OCI-LY7 (cell line): ENCODE results near the gene SUV39H2. TPM values are rescaled to one million over a fixed set of nuclear protein-coding genes. Genes with fewer than 3 reads are reported as not detected.

Experiments
- Bru-seq: library from RNA; stranded (reverse); fragments of 400-500 nt; gene quantifications from one replicate; lab custom pipeline; 2021; lab: Mats Ljungman, UMichigan
- BruChase-seq, 2 experiments: library from RNA; stranded (reverse); fragments of 400-500 nt; gene quantifications; one replicate each; lab custom pipeline; 2021; lab: Mats Ljungman, UMichigan
- BruUV-seq: library from RNA; stranded (reverse); fragments of 400-500 nt; replicated peaks from 2 replicates; lab custom pipeline; 2021; lab: Mats Ljungman, UMichigan
- CTCF ChIA-PET: fragments of 300-600 bp; sonication (Branson Sonifier 250); formaldehyde crosslinking; loops from one replicate; lab custom pipeline; 2022; ENCODE audit warnings: antibody characterized with exemption; ENCODE audit not compliant: unreplicated experiment; lab: Charles Lee
- POLR2A ChIA-PET: fragments of 300-600 bp; sonication (Branson Sonifier 250); formaldehyde crosslinking; loops from one replicate; lab custom pipeline; 2022; ENCODE audit warnings: antibody characterized with exemption; lab: Charles Lee
- DNase-seq: peaks from one replicate; pipeline ENCODE4 v3.0.0-alpha.2; 2015; ENCODE audit warnings: low spot score
- H2AFZ ChIP-seq: fragments of 200-600 bp; sonication (generic), shearing (Covaris generic); 2 replicates; pipeline ENCODE4 v1.6.1; 2014; ENCODE audit warnings: mild to moderate bottlenecking, antibody characterized with exemption, low read length, moderate library complexity
- H3K27ac ChIP-seq: fragments of 200-600 bp; sonication (generic); 2 replicates; pipeline ENCODE4 v1.5.1; 2014; ENCODE audit warnings: mixed run types, low read depth, mild to moderate bottlenecking, moderate library complexity, low read length, inconsistent platforms; ENCODE audit not compliant: poor library complexity, severe bottlenecking
- H3K36me3 ChIP-seq: fragments of 200-600 bp; sonication (generic); 2 replicates; pipeline ENCODE4 v1.6.1; 2014; ENCODE audit warnings: mild to moderate bottlenecking, antibody characterized with exemption, low read length, moderate library complexity, mixed read lengths; ENCODE audit not compliant: insufficient read depth
- H3K4me1 ChIP-seq: fragments of 200-600 bp; sonication (generic); 2 replicates; pipeline ENCODE4 v1.5.1; 2014; ENCODE audit warnings: mild to moderate bottlenecking, low read length; ENCODE audit not compliant: insufficient read depth, poor library complexity, severe bottlenecking
- H3K4me2 ChIP-seq: fragments of 200-600 bp; sonication (generic); 2 replicates; pipeline ENCODE4 v1.6.1; 2014; ENCODE audit warnings: mild to moderate bottlenecking, low read length
- H3K4me3 ChIP-seq: fragments of 200-600 bp; sonication (generic); 2 replicates; pipeline ENCODE4 v1.5.1; 2014; ENCODE audit warnings: mild to moderate bottlenecking, low read depth, low read length; ENCODE audit not compliant: poor library complexity, severe bottlenecking
- H3K79me2 ChIP-seq: fragments of 200-600 bp; sonication (generic); 2 replicates; pipeline ENCODE4 v1.6.1; 2016; ENCODE audit warnings: low read depth, mild to moderate bottlenecking, low read length, moderate library complexity, mixed read lengths; ENCODE audit not compliant: insufficient read depth
- H3K9me2 ChIP-seq: fragments of 200-600 bp; sonication (generic); 2 replicates; pipeline ENCODE4 v1.6.1; 2016; ENCODE audit warnings: mild to moderate bottlenecking, low read length, mixed read lengths; ENCODE audit not compliant: insufficient read depth
- H3K9me3 ChIP-seq: fragments of 200-600 bp; sonication (generic); 2 replicates; pipeline ENCODE4 v1.6.1; 2014; ENCODE audit warnings: mild to moderate bottlenecking, mixed run types, low read length, mixed read lengths
- H4K20me1 ChIP-seq: fragments of 200-600 bp; sonication (generic); 2 replicates; pipeline ENCODE4 v1.6.1; 2014; ENCODE audit warnings: mild to moderate bottlenecking, antibody characterized with exemption, low read length, moderate library complexity, mixed read lengths; ENCODE audit not compliant: insufficient read depth
- CTCF ChIP-seq: fragments of 200-600 bp; sonication (generic); conservative IDR thresholded peaks from 2 replicates; pipeline ENCODE4 v1.5.1; 2014; ENCODE audit warnings: mild to moderate bottlenecking, antibody characterized with exemption, low read length, moderate library complexity, mixed read lengths
- EZH2phosphoT487 ChIP-seq: fragments of 200-600 bp; sonication (generic); IDR thresholded peaks from 2 replicates; pipeline ENCODE4 v1.6.1; 2018; ENCODE audit warnings: low read depth, borderline replicate concordance, mild to moderate bottlenecking, mixed run types, antibody characterized with exemption, low read length, moderate library complexity, mixed read lengths
- intact Hi-C: fragments of 100-400 bp; cut with micrococcal nuclease; formaldehyde crosslinking; loops from one replicate; pipeline ENCODE4 v1.10.0; 2022; ENCODE audit not compliant: unreplicated experiment
- long read RNA-seq: library from polyadenylated mRNA; stranded (forward); transcript quantifications from one replicate; pipeline ENCODE4 v2.0.0, GENCODE V29; 2022
- total RNA-seq, 2 experiments: library from RNA; depleted of rRNA in 1 of 2; stranded (reverse); fragments of >200 nt in 1 of 2; shearing (Covaris generic) in 1 of 2; gene quantifications; 2 replicates each; pipeline ENCODE4 v1.2.3, GENCODE V29; 2014 to 2022

Gene SUV39H2
- total RNA-seq (2014; rRNA removed; shearing (Covaris generic)) (31.5 and 43.4 TPM in 2 replicates), total RNA-seq (2022) (58.0 and 58.2 TPM in 2 replicates), Bru-seq, nascent RNA (percentile 93 among the genes with signal in this experiment), BruChase-seq, experiment 1, labeled RNA remaining after a 6-hour chase (percentile 91 among the genes with signal in this experiment), BruChase-seq, experiment 2, labeled RNA remaining after a 2-hour chase (percentile 94 among the genes with signal in this experiment)
- long read RNA-seq, transcript SUV39H2-205 (5 exons, 2,959 nt), result major isoform, 27 of 47 reads
- long read RNA-seq, partial matches to known transcripts, result 3 of 47 reads
- long read RNA-seq, other reads (novel, unspliced or antisense), result 11 of 47 reads

GRCh38 chr10:14878266-14879123 is at the start of gene SUV39H2:
Gene SUV39H2, plus strand, starts transcription at chr10:14878866. Its CDS starts 23 bp downstream, at chr10:14878889.
- ChIA-PET CTCF (interaction anchor here (0.5 to 1.5 kb wide), 7 partner anchors 17 to 375 kb away, joined by 3 to 7 read pairs (median 4); partner anchors contain the start of genes CDNF, DCLRE1C, HSPA14 and MSANTD7), POLR2A (interaction anchor here (0.6 to 4.0 kb wide), 12 partner anchors 9 to 285 kb away, joined by 3 to 23 read pairs (median 5); partner anchors contain the start of genes CDNF, HSPA14, MEIG1 and MSANTD7)
- Histone ChIP-seq H4K20me1 (peaks cover 18% of the 10 kb centered on the region; the same call in 1 of the 2 replicates), H3K9me3 (no peaks in the 10 kb centered on the region), H3K4me3 (peak within 1 kb of the TSS; percentile 88), H3K4me1 (peaks cover 42% of the 10 kb centered on the region), H3K9me2 (no peaks in the 10 kb centered on the region), H3K79me2 (peaks cover 64% of the 10 kb centered on the region), H3K4me2 (peak within 1 kb of the TSS; percentile 92), H3K27ac (peak within 1 kb of the TSS; percentile 61), H3K36me3 (peaks cover 37% of the 10 kb centered on the region), H2AFZ (peak within 1 kb of the TSS; percentile 80)
- TF ChIP-seq CTCF (no peak), EZH2phosphoT487 (no peak)
- BruUV-seq, result no TSS peak
- intact Hi-C loops, result loop anchor here (1.0 to 5.0 kb wide), 4 partner anchors 40 to 276 kb away; partner anchors contain the start of genes CDNF, DCLRE1C, HSPA14 and MSANTD7
- peak; percentile 96 for DNase-seq

GRCh38 chr10:14833106-14833505 is 45.6 kb upstream of the SUV39H2 start:
- Histone ChIP-seq H4K20me1 (no peaks in the 10 kb centered on the region), H3K36me3 (no peaks in the 10 kb centered on the region), H3K4me3 (no peak overlapping the region), H2AFZ (no peak overlapping the region), H3K4me1 (peaks cover 7% of the 10 kb centered on the region), H3K27ac (no peak overlapping the region), H3K4me2 (no peak overlapping the region), H3K79me2 (no peaks in the 10 kb centered on the region), H3K9me3 (no peaks in the 10 kb centered on the region), H3K9me2 (no peaks in the 10 kb centered on the region)
- no peak for DNase-seq
- POLR2A ChIA-PET, result no interaction called here
- TF ChIP-seq CTCF (no peak), EZH2phosphoT487 (no peak)
- CTCF ChIA-PET, result no interaction called here
- no TSS peak for BruUV-seq
- intact Hi-C loops, result no loop called here
